Liver (tissue), 9 donors: Measurements from ENCODE around the gene LCN10. TPM values are rescaled to one million over a fixed set of nuclear protein-coding genes. Genes with fewer than 3 reads are reported as not detected.

Source experiments
- DNase-seq: peaks from one replicate; pipeline ENCODE4 v3.0.0-alpha.2; 2017; ENCODE audit warnings: low spot score
- H3K27ac ChIP-seq, 2 donors: one replicate each; pipeline ENCODE4 v1.7.0; 2013; ENCODE audit warnings: inconsistent platforms in 2 of 2, low read length in 2 of 2, control low read depth in 1 of 2, low read depth in 1 of 2, mild to moderate bottlenecking in 1 of 2
- H3K27me3 ChIP-seq, 4 donors: one replicate each; pipeline versions ENCODE4 v1.6.1 to v1.7.0; 2013; ENCODE audit warnings: low read length in 3 of 4, inconsistent platforms in 1 of 4, mild to moderate bottlenecking in 1 of 4, moderate library complexity in 1 of 4; ENCODE audit not compliant: control insufficient read depth in 4 of 4, insufficient read depth in 4 of 4
- H3K36me3 ChIP-seq, 4 donors: one replicate each; pipeline versions ENCODE4 v1.6.1 to v1.7.0; 2013; ENCODE audit warnings: low read length in 3 of 4, mild to moderate bottlenecking in 3 of 4, low read depth in 1 of 4, moderate library complexity in 1 of 4; ENCODE audit not compliant: control insufficient read depth in 4 of 4, insufficient read depth in 3 of 4
- H3K4me1 ChIP-seq, 4 donors: one replicate each; pipeline versions ENCODE4 v1.6.1 to v1.7.0; 2013; ENCODE audit warnings: low read length in 3 of 4, mild to moderate bottlenecking in 3 of 4, moderate library complexity in 1 of 4; ENCODE audit not compliant: control insufficient read depth in 4 of 4, insufficient read depth in 4 of 4
- H3K4me3 ChIP-seq, 3 donors: one replicate each; pipeline versions ENCODE4 v1.6.1 to v1.7.0; 2013; ENCODE audit warnings: low read length in 3 of 3, control low read depth in 1 of 3, low read depth in 1 of 3, mild to moderate bottlenecking in 1 of 3
- H3K9ac ChIP-seq, 2 donors: one replicate each; pipeline ENCODE4 v1.7.0; 2013; ENCODE audit warnings: low read length in 2 of 2, mild to moderate bottlenecking in 2 of 2, moderate library complexity in 2 of 2, control low read depth in 1 of 2, low read depth in 1 of 2
- H3K9me3 ChIP-seq, 4 donors: one replicate each; pipeline versions ENCODE4 v1.6.1 to v1.7.0; 2013; ENCODE audit warnings: low read length in 3 of 4; ENCODE audit not compliant: control insufficient read depth in 4 of 4
- ATF3 ChIP-seq: IDR thresholded peaks from 2 replicates; pipeline ENCODE4 v1.6.1; 2016; ENCODE audit warnings: antibody characterized with exemption
- CTCF ChIP-seq: fragments of 150-350 bp; IDR thresholded peaks from 2 replicates; pipeline ENCODE4 v1.5.1; 2017; ENCODE audit warnings: improper control_type of control experiment, low read depth, low read length; ENCODE audit not compliant: missing input control
- EGR1 ChIP-seq, 2 donors: IDR thresholded peaks; 2 replicates each; pipeline ENCODE4 v1.6.1; 2016 to 2018; ENCODE audit warnings: antibody characterized with exemption in 2 of 2, low read depth in 2 of 2
- FOXA1 ChIP-seq: IDR thresholded peaks from 2 replicates; pipeline ENCODE4 v1.6.1; 2016; ENCODE audit warnings: antibody characterized with exemption
- FOXA2 ChIP-seq: IDR thresholded peaks from 2 replicates; pipeline ENCODE4 v1.6.1; 2016; ENCODE audit warnings: antibody characterized with exemption
- GABPA ChIP-seq, 2 donors: IDR thresholded peaks in 1 of 2; conservative IDR thresholded peaks in 1 of 2; 2 replicates each; pipeline ENCODE4 v1.6.1; 2016; ENCODE audit warnings: antibody characterized with exemption in 2 of 2, mild to moderate bottlenecking in 1 of 2, moderate library complexity in 1 of 2
- HNF4A ChIP-seq, 2 donors: conservative IDR thresholded peaks; 2 replicates each; pipeline ENCODE4 v1.6.1; 2016; ENCODE audit warnings: antibody characterized with exemption in 2 of 2, mild to moderate bottlenecking in 2 of 2
- HNF4G ChIP-seq: IDR thresholded peaks from 2 replicates; pipeline ENCODE4 v1.6.1; 2016; ENCODE audit warnings: antibody characterized with exemption
- JUND ChIP-seq, 2 donors: IDR thresholded peaks; 2 replicates each; pipeline ENCODE4 v1.6.1; 2016; ENCODE audit warnings: antibody characterized with exemption in 2 of 2
- MAX ChIP-seq: IDR thresholded peaks from 2 replicates; pipeline ENCODE4 v1.6.1; 2016; ENCODE audit warnings: antibody characterized with exemption
- NR2F2 ChIP-seq: IDR thresholded peaks from 2 replicates; pipeline ENCODE4 v1.6.1; 2016; ENCODE audit warnings: antibody characterized with exemption
- RAD21 ChIP-seq, 2 donors: IDR thresholded peaks; 2 replicates each; pipeline ENCODE4 v1.6.1; 2016; ENCODE audit warnings: antibody characterized with exemption in 2 of 2, mild to moderate bottlenecking in 2 of 2
- REST ChIP-seq: IDR thresholded peaks from 2 replicates; pipeline ENCODE4 v1.6.1; 2016; ENCODE audit warnings: antibody characterized with exemption, mild to moderate bottlenecking
- RXRA ChIP-seq, 2 donors: IDR thresholded peaks; 2 replicates each; pipeline ENCODE4 v1.6.1; 2017 to 2018; ENCODE audit warnings: antibody characterized with exemption in 2 of 2, mild to moderate bottlenecking in 1 of 2
- SP1 ChIP-seq: IDR thresholded peaks from 2 replicates; pipeline ENCODE4 v1.6.1; 2018; ENCODE audit warnings: antibody characterized with exemption, mild to moderate bottlenecking
- TAF1 ChIP-seq: conservative IDR thresholded peaks from 2 replicates; pipeline ENCODE4 v1.6.1; 2016; ENCODE audit warnings: antibody characterized with exemption, mild to moderate bottlenecking
- YY1 ChIP-seq: IDR thresholded peaks from 2 replicates; pipeline ENCODE4 v1.6.1; 2016; ENCODE audit warnings: antibody characterized with exemption, mild to moderate bottlenecking
- ZBTB33 ChIP-seq: IDR thresholded peaks from 2 replicates; pipeline ENCODE4 v1.6.1; 2016; ENCODE audit warnings: antibody characterized with exemption
- WGBS: extraction: QIAGEN DNeasy Blood & Tissue Kit; methylation state at CpG from one replicate; pipeline ENCODE4 v1.1.7; 2013; 5-methylcytosine and 5-hydroxymethylcytosine counted together
- polyA plus RNA-seq, 2 donors: library from polyadenylated mRNA; stranded (reverse) in 1 of 2; unstranded in 1 of 2; fragments of 200-250 nt in 1 of 2; fragments of >200 nt in 1 of 2; fragmentation: Nextera tagmentation in 1 of 2; extraction: Ambion mirVana in 1 of 2; gene quantifications; one replicate each; pipeline versions ENCODE4 v1.2.1 to v1.2.3, GENCODE V29; 2013 to 2015
- total RNA-seq, 2 donors: library from RNA; depleted of rRNA; stranded (reverse); fragments of >200 nt; gene quantifications; one replicate each; pipeline ENCODE4 v1.2.3, GENCODE V29; 2014
- donor health status: healthy.
- donor health status: healthy.
- donor health status: healthy.
- donor health status: healthy.
- donor health status: healthy.

LCN10 gene
- total and polyA plus RNA-seq, 4 donors, result 0.08 to 0.14 (median 0.11) TPM

GRCh38 chr9:136729926-136730325, 12.8 kb downstream of the LCN10 start:
- no peak overlapping the region for H3K9ac ChIP-seq
- TF ChIP-seq GABPA (IDR thresholded peaks at IDR 0.05 in 1 of 2, conservative IDR thresholded peaks at IDR 0.05 in 1 of 2), result no peak
- no peak for TF ChIP-seq TAF1
- TF ChIP-seq YY1, result no peak
- TF ChIP-seq HNF4G, result no peak
- no peak for TF ChIP-seq SP1
- TF ChIP-seq CTCF, result no peak
- TF ChIP-seq FOXA1, result no peak
- no peak for TF ChIP-seq RXRA (IDR thresholded peaks at IDR 0.05)
- TF ChIP-seq MAX, result no peak
- no peak for TF ChIP-seq HNF4A (conservative IDR thresholded peaks at IDR 0.05)
- TF ChIP-seq FOXA2, result no peak
- TF ChIP-seq ATF3, result no peak
- TF ChIP-seq REST, result no peak
- no peak for TF ChIP-seq EGR1 (IDR thresholded peaks at IDR 0.05; ENCODE audit: low read depth in 2 of 2)
- no peak for TF ChIP-seq ZBTB33
- TF ChIP-seq NR2F2, result no peak
- TF ChIP-seq JUND (IDR thresholded peaks at IDR 0.05), result no peak
- no peak for TF ChIP-seq RAD21 (IDR thresholded peaks at IDR 0.05)
- no peaks in the 10 kb centered on the region for H3K27me3 ChIP-seq
- no peak overlapping the region for H3K4me3 ChIP-seq
- WGBS, result 97% methylated on average over 8 of the region's 8 CpGs
- DNase-seq, result no peak
- H3K9me3 ChIP-seq, result no peaks in the 10 kb centered on the region
- H3K27ac ChIP-seq, result no peak overlapping the region
- H3K36me3 ChIP-seq, result peaks cover 0 to 10% (median 6%) of the 10 kb centered on the region in 4 donors
- peaks cover 0 to 32% (median 26%) of the 10 kb centered on the region in 4 donors for H3K4me1 ChIP-seq
